Neuronal stem cell (in vitro differentiated cells): ENCODE measurements around the gene ACHE.

Experiments
- DNase-seq: peaks from one replicate; pipeline ENCODE4 v3.0.0-alpha.2; 2013; ENCODE audit warnings: low spot score
- H2AFZ ChIP-seq: one replicate; pipeline ENCODE4 v1.6.1; 2013; ENCODE audit warnings: mild to moderate bottlenecking, low read length, inconsistent platforms
- H2AK5ac ChIP-seq: 2 replicates; pipeline ENCODE4 v1.6.1; 2013; ENCODE audit warnings: low read depth, mild to moderate bottlenecking, inconsistent platforms, low read length, moderate library complexity, mixed read lengths
- H2BK120ac ChIP-seq: 2 replicates; pipeline ENCODE4 v1.6.1; 2013; ENCODE audit warnings: low read depth, mild to moderate bottlenecking, inconsistent platforms, low read length, moderate library complexity, mixed read lengths
- H2BK12ac ChIP-seq: one replicate; pipeline ENCODE4 v1.6.1; 2013; ENCODE audit warnings: low read length, inconsistent platforms
- H2BK15ac ChIP-seq: 2 replicates; pipeline ENCODE4 v1.6.1; 2013; ENCODE audit warnings: mild to moderate bottlenecking, low read length, inconsistent platforms, mixed read lengths
- H2BK5ac ChIP-seq: one replicate; pipeline ENCODE4 v1.6.1; 2013; ENCODE audit warnings: inconsistent platforms, mild to moderate bottlenecking, low read length, moderate library complexity
- H3K14ac ChIP-seq: one replicate; pipeline ENCODE4 v1.6.1; 2013; ENCODE audit warnings: low read length, inconsistent platforms
- H3K18ac ChIP-seq: 2 replicates; pipeline ENCODE4 v1.6.1; 2013; ENCODE audit warnings: low read length, inconsistent platforms
- H3K23ac ChIP-seq: 2 replicates; pipeline ENCODE4 v1.6.1; 2013; ENCODE audit warnings: low read depth, mild to moderate bottlenecking, mixed read lengths, low read length, inconsistent platforms; ENCODE audit not compliant: poor library complexity
- H3K27ac ChIP-seq: replicated peaks from 3 replicates; pipeline ENCODE4 v1.5.1; 2013; ENCODE audit warnings: low read length, inconsistent platforms
- H3K27me3 ChIP-seq, 3 experiments: 2 replicates each; pipeline ENCODE4 v1.6.1; 2013; ENCODE audit warnings: low read length in 3 of 3, mild to moderate bottlenecking in 2 of 3, inconsistent platforms in 1 of 3, low read depth in 1 of 3, mixed read lengths in 1 of 3, moderate library complexity in 1 of 3; ENCODE audit not compliant: control insufficient read depth in 3 of 3, insufficient read depth in 3 of 3
- H3K36me3 ChIP-seq, 2 donors: replicated peaks in 1 of 2; 2 replicates each; pipeline ENCODE4 v1.6.1; 2013; ENCODE audit warnings: low read length in 2 of 2; ENCODE audit not compliant: control insufficient read depth in 2 of 2, insufficient read depth in 2 of 2
- H3K4ac ChIP-seq: 2 replicates; pipeline ENCODE4 v1.6.1; 2013; ENCODE audit warnings: inconsistent platforms, mild to moderate bottlenecking, low read length, moderate library complexity
- H3K4me1 ChIP-seq, 2 donors: 1 replicate in 1 of 2; 2 replicates in 1 of 2; pipeline ENCODE4 v1.6.1; 2013; ENCODE audit warnings: low read length in 2 of 2, low read depth in 1 of 2; ENCODE audit not compliant: control insufficient read depth in 2 of 2, insufficient read depth in 1 of 2
- H3K4me2 ChIP-seq: one replicate; pipeline ENCODE4 v1.6.1; 2013; ENCODE audit warnings: mild to moderate bottlenecking, low read length, inconsistent platforms; ENCODE audit not compliant: insufficient read depth, poor library complexity, severe bottlenecking
- H3K4me3 ChIP-seq, 2 donors: 2 replicates each; pipeline ENCODE4 v1.5.1; 2013; ENCODE audit warnings: low read length in 2 of 2, mild to moderate bottlenecking in 2 of 2, inconsistent platforms in 1 of 2, moderate library complexity in 1 of 2
- H3K79me1 ChIP-seq: one replicate; pipeline ENCODE4 v1.6.1; 2013; ENCODE audit warnings: low read depth, mild to moderate bottlenecking, inconsistent platforms, low read length, moderate library complexity
- H3K9ac ChIP-seq: one replicate; pipeline ENCODE4 v1.6.1; 2013; ENCODE audit warnings: mild to moderate bottlenecking, low read depth, low read length, inconsistent platforms; ENCODE audit not compliant: poor library complexity
- H3K9me3 ChIP-seq, 2 donors: replicated peaks in 1 of 2; 2 replicates each; pipeline versions ENCODE3 to v1.6.1; 2013; ENCODE audit warnings: low read length in 2 of 2, mild to moderate bottlenecking in 2 of 2, inconsistent platforms in 1 of 2, low read depth in 1 of 2, mixed read lengths in 1 of 2, moderate library complexity in 1 of 2; ENCODE audit not compliant: control insufficient read depth in 2 of 2, insufficient read depth in 1 of 2
- H4K8ac ChIP-seq: one replicate; pipeline ENCODE4 v1.6.1; 2013; ENCODE audit warnings: low read depth, mild to moderate bottlenecking, inconsistent platforms, low read length, moderate library complexity
- H4K91ac ChIP-seq: one replicate; pipeline ENCODE4 v1.6.1; 2013; ENCODE audit warnings: low read length, low read depth, mild to moderate bottlenecking, inconsistent platforms; ENCODE audit not compliant: poor library complexity
- WGBS, 2 donors: extraction: QIAGEN DNeasy Blood & Tissue Kit; methylation state at CpG; one replicate each; pipeline ENCODE4 v1.1.7; 2013; ENCODE audit warnings: missing lambda C conversion rate in 2 of 2, mixed read lengths in 1 of 2; ENCODE audit not compliant: insufficient read length in 2 of 2, insufficient replicate concordance in 1 of 2; ENCODE audit errors: extremely low coverage in 2 of 2; 5-methylcytosine and 5-hydroxymethylcytosine counted together

The ACHE gene

DNA sequence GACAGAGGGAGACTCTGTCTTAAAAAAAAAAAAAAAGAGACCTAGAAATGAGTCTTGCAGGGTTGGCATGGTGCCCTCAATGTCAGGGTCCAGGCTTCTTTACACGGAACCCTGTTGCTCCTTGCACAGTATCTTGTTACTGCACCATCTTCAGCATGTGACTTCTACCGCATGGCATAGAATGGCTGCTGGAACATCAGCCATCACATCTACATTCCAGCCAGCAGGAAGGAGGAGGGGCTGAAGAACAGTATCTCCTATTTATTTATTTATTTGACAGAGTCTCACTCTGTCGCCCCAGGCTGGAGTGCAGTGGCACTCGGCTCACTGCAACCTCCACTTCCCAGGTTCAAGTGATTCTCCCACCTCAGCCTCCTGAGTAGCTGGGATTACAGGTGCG lies 3.7 kb upstream of the ACHE start:
- H2BK120ac ChIP-seq: no peak overlapping the region
- no peak overlapping the region for H3K14ac ChIP-seq
- no peaks in the 10 kb centered on the region for H3K9me3 ChIP-seq
- H2AK5ac ChIP-seq: no peak overlapping the region
- H3K27ac ChIP-seq: no peak overlapping the region
- H3K36me3 ChIP-seq: no peaks in the 10 kb centered on the region
- no peak overlapping the region for H3K4ac ChIP-seq
- H3K9ac ChIP-seq: no peak overlapping the region
- no peak overlapping the region for H4K91ac ChIP-seq
- no peak overlapping the region for H3K4me3 ChIP-seq
- no peak overlapping the region for H4K8ac ChIP-seq
- no peak overlapping the region for H3K18ac ChIP-seq
- peaks cover 6 to 8% of the 10 kb centered on the region in 2 donors for H3K4me1 ChIP-seq
- peaks cover 15 to 26% (median 24%) of the 10 kb centered on the region in 3 experiments for H3K27me3 ChIP-seq
- H2AFZ ChIP-seq: no peak overlapping the region
- no peak overlapping the region for H2BK15ac ChIP-seq
- no peak overlapping the region for H3K23ac ChIP-seq
- no peaks in the 10 kb centered on the region for H3K79me1 ChIP-seq
- no peak overlapping the region for H3K4me2 ChIP-seq
- whole genome bisulfite sequencing, 2 donors: no CpG with 5 or more reads among the region's 5 CpGs
- DNase-seq: no peak
- H2BK5ac ChIP-seq: no peak overlapping the region
- H2BK12ac ChIP-seq: no peak overlapping the region

DNA sequence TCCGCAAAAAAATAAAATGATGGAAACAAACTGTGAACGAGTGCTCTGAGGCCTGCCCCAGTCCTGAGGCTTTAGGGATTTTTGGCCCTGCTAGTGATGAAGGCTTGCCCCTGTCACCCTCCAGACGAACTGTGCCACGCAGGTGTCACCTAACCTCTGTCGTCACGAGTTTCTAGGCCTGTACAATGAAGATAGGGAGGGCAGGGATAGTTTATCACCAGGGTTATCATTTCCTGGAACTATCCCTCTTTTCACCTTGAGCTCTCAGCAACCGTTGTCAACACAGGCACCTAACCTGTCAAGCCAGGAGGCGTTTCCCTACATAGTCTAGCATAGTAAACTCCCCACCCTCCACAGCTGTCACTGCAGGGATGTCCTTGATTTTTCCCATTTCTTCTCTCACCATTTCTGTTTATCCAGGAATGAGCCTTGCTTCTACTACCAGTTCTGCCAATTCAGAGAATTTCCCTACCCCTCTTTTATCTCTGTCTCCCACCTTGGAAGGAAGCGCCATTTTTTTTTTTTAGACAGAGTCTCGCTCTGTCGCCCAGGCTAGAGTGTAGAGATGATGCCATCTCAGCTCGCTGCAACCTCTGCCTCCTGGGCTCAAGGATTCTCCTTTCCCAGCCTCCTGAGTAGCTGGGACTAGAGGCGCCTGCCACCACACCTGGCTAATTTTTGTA lies 2.2 kb upstream of the ACHE start:
- Histone ChIP-seq H3K4me2 (no peak overlapping the region), H2BK12ac (no peak overlapping the region), H3K36me3 (no peaks in the 10 kb centered on the region), H3K23ac (no peak overlapping the region), H2AK5ac (no peak overlapping the region), H3K18ac (no peak overlapping the region), H2BK5ac (no peak overlapping the region), H3K27me3 (peaks cover 15 to 26% (median 24%) of the 10 kb centered on the region in 3 experiments), H3K4me3 (no peak overlapping the region), H2AFZ (no peak overlapping the region), H3K9me3 (no peaks in the 10 kb centered on the region), H3K4ac (no peak overlapping the region), H4K91ac (no peak overlapping the region), H2BK120ac (no peak overlapping the region), H3K79me1 (no peaks in the 10 kb centered on the region), H3K9ac (no peak overlapping the region), H4K8ac (no peak overlapping the region), H3K14ac (no peak overlapping the region), H3K4me1 (peaks cover 15 to 17% of the 10 kb centered on the region in 2 donors), H2BK15ac (no peak overlapping the region), H3K27ac (no peak overlapping the region)
- whole genome bisulfite sequencing, 2 donors: no CpG with 5 or more reads among the region's 13 CpGs
- no peak for DNase-seq

DNA sequence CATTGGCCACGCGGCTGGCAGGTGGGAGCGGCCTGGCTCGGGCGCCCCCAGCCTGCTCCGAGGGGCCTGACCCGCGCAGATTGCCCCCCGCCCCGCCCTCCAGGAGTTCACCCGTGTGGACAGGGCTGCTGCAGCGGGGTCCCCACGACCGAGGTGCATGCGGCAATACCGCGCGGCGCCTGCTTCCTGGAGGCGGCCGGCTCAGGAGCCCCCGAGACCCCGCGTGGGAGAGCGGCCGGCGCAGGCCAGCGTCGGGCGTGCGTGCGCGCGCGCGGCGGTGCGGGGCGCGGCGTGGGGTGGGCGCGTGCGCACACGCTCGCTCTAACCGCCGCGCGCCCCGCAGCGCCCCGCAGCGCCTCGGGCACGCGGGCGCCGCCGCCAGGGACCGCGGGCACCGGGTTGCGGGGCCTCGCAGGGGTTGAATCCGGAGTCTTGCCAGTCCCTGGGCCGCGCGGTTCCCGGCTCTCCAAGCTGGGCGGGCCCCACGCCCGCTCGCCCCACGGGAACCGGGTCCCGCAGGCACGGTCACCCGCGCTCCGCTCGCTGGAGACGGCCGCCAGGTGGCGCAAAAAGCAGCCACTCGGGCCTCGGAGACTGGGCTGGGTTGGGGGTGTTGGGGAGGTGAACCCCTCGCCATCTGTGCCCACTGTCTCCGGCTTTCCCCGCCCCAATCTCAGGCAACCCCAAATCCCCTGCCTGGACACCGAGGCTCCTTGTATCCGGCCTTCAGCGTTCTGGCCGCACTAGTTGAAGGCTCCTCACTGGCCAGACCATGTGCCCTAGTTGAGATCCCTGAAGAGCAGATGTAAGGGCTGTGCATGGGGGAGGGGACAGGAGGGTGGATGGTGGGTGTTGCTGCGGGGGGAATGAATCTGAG lies 1.3 kb upstream of the ACHE start:
- Histone ChIP-seq H3K9ac (peak overlapping the region; percentile 71), H2BK15ac (no peak overlapping the region), H2BK5ac (no peak overlapping the region), H3K4ac (no peak overlapping the region), H4K91ac (no peak overlapping the region), H2AFZ (peak overlapping the region; percentile 84), H3K27me3 (peaks cover 15 to 26% (median 23%) of the 10 kb centered on the region in 3 experiments), H3K9me3 (no peaks in the 10 kb centered on the region), H3K4me3 (peak overlapping the region; percentile 33 to 76), H3K14ac (no peak overlapping the region), H2BK12ac (no peak overlapping the region), H2BK120ac (no peak overlapping the region), H3K36me3 (no peaks in the 10 kb centered on the region), H3K4me1 (peaks cover 17 to 19% of the 10 kb centered on the region in 2 donors), H3K4me2 (peak overlapping the region; percentile 83), H3K27ac (no peak overlapping the region), H3K23ac (peak overlapping the region; percentile 8), H2AK5ac (peak overlapping the region; percentile 1), H3K18ac (peak overlapping the region; percentile 33), H3K79me1 (no peaks in the 10 kb centered on the region), H4K8ac (no peak overlapping the region)
- WGBS, 2 donors: no CpG with 5 or more reads among the region's 95 CpGs
- DNase-seq: no peak
